ENCODE results near the gene TMC1.
"Not testable (repeated sequence)": the region's sequence is repeated elsewhere in the genome, so short reads cannot be mapped to it uniquely, and the experiment has no call there.

TMC1 gene

GRCh38 chr9:72542537-72542833 is 21.1 kb downstream of the TMC1 start:
- H3K4me3 ChIP-seq (ENCODE audit: low read length); H3K27me3 ChIP-seq (ENCODE audit: control insufficient read depth, insufficient read depth, low read length); H3K4me1 ChIP-seq (ENCODE audit: control insufficient read depth, insufficient read depth, low read length); DNase-seq (ENCODE audit: low read depth, low spot score); H3K36me3 ChIP-seq (ENCODE audit: control insufficient read depth, insufficient read depth, low read length); H3K9me3 ChIP-seq (ENCODE audit: control insufficient read depth, insufficient read depth, low read length); H3K27ac ChIP-seq (ENCODE audit: low read length): not testable (repeated sequence)
- no CpG with 5 or more reads among the region's 5 CpGs for WGBS (ENCODE audit: insufficient coverage, insufficient read length)

- Histone ChIP-seq H3K27me3 (ENCODE audit: control insufficient read depth, insufficient read depth, low read length) (no peaks in the 10 kb centered on the region), H3K4me1 (ENCODE audit: control insufficient read depth, insufficient read depth, low read length) (no peaks in the 10 kb centered on the region; the same call in 1 of the 2 replicates), H3K9me3 (ENCODE audit: control insufficient read depth, insufficient read depth, low read length) (no peaks in the 10 kb centered on the region), H3K36me3 (ENCODE audit: control insufficient read depth, insufficient read depth, low read length) (no peaks in the 10 kb centered on the region), H3K4me3 (ENCODE audit: low read length) (no peak overlapping the region), H3K27ac (ENCODE audit: low read length) (no peak overlapping the region)
- no peak for DNase-seq (ENCODE audit: low read depth, low spot score)
- WGBS (ENCODE audit: insufficient coverage, insufficient read length) = no CpG with 5 or more reads among the region's 1 CpG
These were observed 21.5 kb downstream of the TMC1 start for GRCh38 chr9:72542917-72543316.

GRCh38 chr9:72551306-72551705 is 29.9 kb downstream of the TMC1 start:
- DNase-seq (ENCODE audit: low read depth, low spot score) = no peak
- Histone ChIP-seq H3K27me3 (ENCODE audit: control insufficient read depth, insufficient read depth, low read length) (no peaks in the 10 kb centered on the region), H3K4me3 (ENCODE audit: low read length) (no peak overlapping the region), H3K27ac (ENCODE audit: low read length) (no peak overlapping the region), H3K4me1 (ENCODE audit: control insufficient read depth, insufficient read depth, low read length) (no peaks in the 10 kb centered on the region), H3K9me3 (ENCODE audit: control insufficient read depth, insufficient read depth, low read length) (no peaks in the 10 kb centered on the region), H3K36me3 (ENCODE audit: control insufficient read depth, insufficient read depth, low read length) (no peaks in the 10 kb centered on the region)
- no CpG with 5 or more reads among the region's 2 CpGs for WGBS (ENCODE audit: insufficient coverage, insufficient read length)

GRCh38 chr9:72552356-72552755 is 30.9 kb downstream of the TMC1 start:
- no peaks in the 10 kb centered on the region for H3K4me1 ChIP-seq (ENCODE audit: control insufficient read depth, insufficient read depth, low read length)
- no CpG with 5 or more reads among the region's 1 CpG for WGBS (ENCODE audit: insufficient coverage, insufficient read length)
- DNase-seq (ENCODE audit: low read depth, low spot score) = no peak
- no peaks in the 10 kb centered on the region for H3K27me3 ChIP-seq (ENCODE audit: control insufficient read depth, insufficient read depth, low read length)
- H3K4me3 ChIP-seq (ENCODE audit: low read length) = no peak overlapping the region
- H3K9me3 ChIP-seq (ENCODE audit: control insufficient read depth, insufficient read depth, low read length) = no peaks in the 10 kb centered on the region
- H3K27ac ChIP-seq (ENCODE audit: low read length) = no peak overlapping the region
- no peaks in the 10 kb centered on the region for H3K36me3 ChIP-seq (ENCODE audit: control insufficient read depth, insufficient read depth, low read length)

- Histone ChIP-seq H3K36me3 (ENCODE audit: control insufficient read depth, insufficient read depth, low read length) (no peaks in the 10 kb centered on the region), H3K9me3 (ENCODE audit: control insufficient read depth, insufficient read depth, low read length) (no peaks in the 10 kb centered on the region), H3K4me1 (ENCODE audit: control insufficient read depth, insufficient read depth, low read length) (no peaks in the 10 kb centered on the region), H3K4me3 (ENCODE audit: low read length) (no peak overlapping the region), H3K27me3 (ENCODE audit: control insufficient read depth, insufficient read depth, low read length) (no peaks in the 10 kb centered on the region), H3K27ac (ENCODE audit: low read length) (no peak overlapping the region)
- WGBS (ENCODE audit: insufficient coverage, insufficient read length) = no CpG with 5 or more reads among the region's 3 CpGs
- DNase-seq (ENCODE audit: low read depth, low spot score) = no peak
These were observed 32.8 kb downstream of the TMC1 start for GRCh38 chr9:72554221-72554641.

- H3K27me3 ChIP-seq (ENCODE audit: control insufficient read depth, insufficient read depth, low read length) = no peaks in the 10 kb centered on the region
- no peak for DNase-seq (ENCODE audit: low read depth, low spot score)
- no peak overlapping the region for H3K27ac ChIP-seq (ENCODE audit: low read length)
- H3K36me3 ChIP-seq (ENCODE audit: control insufficient read depth, insufficient read depth, low read length) = no peaks in the 10 kb centered on the region
- no peaks in the 10 kb centered on the region for H3K4me1 ChIP-seq (ENCODE audit: control insufficient read depth, insufficient read depth, low read length)
- no CpG with 5 or more reads among the region's 2 CpGs for WGBS (ENCODE audit: insufficient coverage, insufficient read length)
- H3K4me3 ChIP-seq (ENCODE audit: low read length) = no peak overlapping the region
- H3K9me3 ChIP-seq (ENCODE audit: control insufficient read depth, insufficient read depth, low read length) = no peaks in the 10 kb centered on the region
These were observed 36.1 kb downstream of the TMC1 start for GRCh38 chr9:72557549-72557948.

GRCh38 chr9:72560086-72560485 is 38.7 kb downstream of the TMC1 start:
- Histone ChIP-seq H3K4me1 (ENCODE audit: control insufficient read depth, insufficient read depth, low read length) (no peaks in the 10 kb centered on the region), H3K27me3 (ENCODE audit: control insufficient read depth, insufficient read depth, low read length) (no peaks in the 10 kb centered on the region), H3K9me3 (ENCODE audit: control insufficient read depth, insufficient read depth, low read length) (no peaks in the 10 kb centered on the region), H3K36me3 (ENCODE audit: control insufficient read depth, insufficient read depth, low read length) (no peaks in the 10 kb centered on the region), H3K4me3 (ENCODE audit: low read length) (no peak overlapping the region), H3K27ac (ENCODE audit: low read length) (no peak overlapping the region)
- WGBS (ENCODE audit: insufficient coverage, insufficient read length) = no CpG with 5 or more reads among the region's 1 CpG
- no peak for DNase-seq (ENCODE audit: low read depth, low spot score)

GRCh38 chr9:72563806-72564205 is 42.4 kb downstream of the TMC1 start:
- Histone ChIP-seq H3K9me3 (ENCODE audit: control insufficient read depth, insufficient read depth, low read length) (no peaks in the 10 kb centered on the region), H3K27me3 (ENCODE audit: control insufficient read depth, insufficient read depth, low read length) (no peaks in the 10 kb centered on the region), H3K36me3 (ENCODE audit: control insufficient read depth, insufficient read depth, low read length) (no peaks in the 10 kb centered on the region), H3K27ac (ENCODE audit: low read length) (no peak overlapping the region), H3K4me3 (ENCODE audit: low read length) (no peak overlapping the region), H3K4me1 (ENCODE audit: control insufficient read depth, insufficient read depth, low read length) (no peaks in the 10 kb centered on the region)
- no CpG with 5 or more reads among the region's 4 CpGs for WGBS (ENCODE audit: insufficient coverage, insufficient read length)
- DNase-seq (ENCODE audit: low read depth, low spot score) = no peak

- Histone ChIP-seq H3K36me3 (ENCODE audit: control insufficient read depth, insufficient read depth, low read length) (no peaks in the 10 kb centered on the region), H3K27ac (ENCODE audit: low read length) (no peak overlapping the region), H3K9me3 (ENCODE audit: control insufficient read depth, insufficient read depth, low read length) (no peaks in the 10 kb centered on the region), H3K4me3 (ENCODE audit: low read length) (no peak overlapping the region), H3K4me1 (ENCODE audit: control insufficient read depth, insufficient read depth, low read length) (no peaks in the 10 kb centered on the region), H3K27me3 (ENCODE audit: control insufficient read depth, insufficient read depth, low read length) (no peaks in the 10 kb centered on the region)
- WGBS (ENCODE audit: insufficient coverage, insufficient read length) = no CpG with 5 or more reads among the region's 2 CpGs
- no peak for DNase-seq (ENCODE audit: low read depth, low spot score)
These were observed 43.3 kb downstream of the TMC1 start for GRCh38 chr9:72564479-72565281.

GRCh38 chr9:72565535-72565934 is 44.1 kb downstream of the TMC1 start:
- no peak overlapping the region for H3K4me3 ChIP-seq (ENCODE audit: low read length)
- H3K4me1 ChIP-seq (ENCODE audit: control insufficient read depth, insufficient read depth, low read length) = no peaks in the 10 kb centered on the region
- H3K9me3 ChIP-seq (ENCODE audit: control insufficient read depth, insufficient read depth, low read length) = no peaks in the 10 kb centered on the region
- no peaks in the 10 kb centered on the region for H3K27me3 ChIP-seq (ENCODE audit: control insufficient read depth, insufficient read depth, low read length)
- DNase-seq (ENCODE audit: low read depth, low spot score) = no peak
- WGBS (ENCODE audit: insufficient coverage, insufficient read length) = no CpG with 5 or more reads among the region's 7 CpGs
- H3K36me3 ChIP-seq (ENCODE audit: control insufficient read depth, insufficient read depth, low read length) = no peaks in the 10 kb centered on the region
- H3K27ac ChIP-seq (ENCODE audit: low read length) = no peak overlapping the region

GRCh38 chr9:72574156-72574810 is 52.9 kb downstream of the TMC1 start:
- Histone ChIP-seq H3K4me1 (ENCODE audit: control insufficient read depth, insufficient read depth, low read length) (no peaks in the 10 kb centered on the region), H3K27ac (ENCODE audit: low read length) (no peak overlapping the region), H3K36me3 (ENCODE audit: control insufficient read depth, insufficient read depth, low read length) (no peaks in the 10 kb centered on the region), H3K9me3 (ENCODE audit: control insufficient read depth, insufficient read depth, low read length) (no peaks in the 10 kb centered on the region), H3K27me3 (ENCODE audit: control insufficient read depth, insufficient read depth, low read length) (no peaks in the 10 kb centered on the region), H3K4me3 (ENCODE audit: low read length) (no peak overlapping the region)
- no CpG with 5 or more reads among the region's 3 CpGs for WGBS (ENCODE audit: insufficient coverage, insufficient read length)
- DNase-seq (ENCODE audit: low read depth, low spot score) = no peak
